HCEC 1CT (cell line): ENCODE data around the gene GCK.

Experiments used
- DNase-seq: peaks from one replicate; pipeline ENCODE4 v3.0.0-alpha.2; 2017

The GCK gene

DNA sequence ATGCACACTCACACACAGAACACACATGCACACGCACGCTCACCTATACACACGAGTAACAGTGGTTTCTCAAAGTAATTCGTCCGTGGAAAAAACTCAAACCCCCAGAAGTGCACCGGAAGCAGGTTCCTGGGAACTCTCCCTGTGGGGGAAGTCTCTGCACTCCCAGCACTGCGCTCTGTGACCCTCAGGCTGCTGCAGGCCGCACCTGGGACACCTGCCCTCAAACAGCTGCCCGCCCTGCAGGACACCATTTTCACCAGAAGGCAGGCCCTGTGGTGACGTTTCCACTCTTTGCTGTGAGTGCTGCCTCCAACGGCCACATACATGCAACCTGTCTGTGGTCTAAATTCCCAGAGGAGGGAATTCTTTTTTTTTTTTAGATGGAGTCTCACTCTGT lies 32.8 kb upstream of the GCK start:
- no peak for DNase-seq

DNA sequence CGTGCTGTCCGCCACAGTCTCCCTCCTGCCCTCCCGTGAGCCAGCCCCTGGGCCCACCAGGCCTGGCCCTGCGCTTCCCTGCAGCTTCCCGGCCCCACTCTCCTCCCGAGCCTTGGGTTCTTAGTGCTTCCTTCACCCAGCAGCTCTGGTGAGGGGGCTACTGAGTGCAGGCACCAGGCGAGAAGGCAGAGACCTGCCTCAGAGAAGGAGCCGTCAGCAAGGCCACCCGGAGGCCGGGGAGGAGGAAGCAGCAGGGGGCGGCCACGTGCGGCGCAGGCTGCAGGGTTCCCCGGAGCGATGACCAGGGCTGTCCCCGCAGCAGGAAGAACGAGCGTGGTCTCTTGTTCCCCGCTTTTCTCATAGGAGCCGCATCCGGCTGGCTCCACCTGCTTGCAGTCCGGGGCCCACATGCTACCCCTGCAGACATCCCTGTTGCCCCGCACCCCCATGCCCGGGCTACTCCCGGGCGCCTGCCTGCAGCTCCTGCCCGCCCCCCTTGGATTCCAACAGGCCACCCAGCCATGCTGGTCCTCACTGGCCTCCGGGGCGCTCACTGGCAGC lies 32.1 kb upstream of the GCK start:
- DNase-seq: no peak

DNA sequence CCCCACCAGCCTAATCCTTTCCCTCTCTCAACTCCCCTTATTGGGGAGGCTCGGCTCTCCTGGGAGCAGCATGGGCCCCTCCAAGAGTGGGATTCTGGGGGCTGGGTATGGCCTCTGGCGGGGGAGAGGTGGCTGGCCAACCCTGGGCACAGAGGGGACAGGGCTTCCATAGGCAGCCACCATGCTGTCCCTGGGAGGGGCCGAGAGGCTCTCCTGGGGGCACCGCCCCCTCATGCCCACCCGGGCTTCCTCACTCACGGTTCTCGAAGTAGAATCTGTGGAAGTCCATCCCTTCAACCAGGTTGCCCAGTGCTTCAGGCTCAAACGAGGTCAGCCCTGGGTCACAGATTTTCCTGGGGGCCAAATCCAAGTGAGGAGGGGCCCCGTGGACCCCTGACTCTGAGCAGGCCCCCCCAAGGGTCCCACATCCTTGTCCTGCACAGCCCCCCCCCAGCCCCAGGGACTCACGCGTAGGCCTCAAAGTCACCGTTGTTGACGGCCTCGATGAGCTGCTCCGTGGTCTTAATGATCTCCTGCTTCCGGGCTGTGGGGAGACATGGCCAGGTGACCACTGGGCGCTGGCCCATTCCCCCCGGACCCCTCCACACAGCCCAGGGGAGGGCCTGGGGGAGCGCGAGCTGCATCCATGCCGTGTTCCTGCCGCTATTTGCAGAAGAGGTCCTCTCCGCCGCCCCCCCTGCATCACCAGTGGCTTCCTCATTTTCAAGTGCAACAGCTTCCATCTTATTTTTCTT lies 31.3 kb upstream of the GCK start:
- DNase-seq: no peak

DNA sequence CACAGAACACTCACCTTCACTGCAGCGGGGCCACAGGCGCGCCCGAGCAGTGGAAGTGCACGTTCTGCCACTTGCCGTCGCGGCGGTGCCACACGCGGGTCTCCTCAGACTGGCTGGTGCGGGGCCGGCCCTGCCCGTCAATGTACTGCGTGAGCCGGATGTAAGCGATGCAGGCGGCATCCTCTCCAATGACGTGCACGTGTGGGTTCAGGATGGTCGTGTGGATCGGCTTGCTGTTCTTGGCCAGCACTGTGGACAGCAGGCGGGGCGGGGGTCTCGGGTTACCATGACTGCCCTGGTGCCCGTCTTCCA lies 30.8 kb upstream of the GCK start:
- no peak for DNase-seq

DNA sequence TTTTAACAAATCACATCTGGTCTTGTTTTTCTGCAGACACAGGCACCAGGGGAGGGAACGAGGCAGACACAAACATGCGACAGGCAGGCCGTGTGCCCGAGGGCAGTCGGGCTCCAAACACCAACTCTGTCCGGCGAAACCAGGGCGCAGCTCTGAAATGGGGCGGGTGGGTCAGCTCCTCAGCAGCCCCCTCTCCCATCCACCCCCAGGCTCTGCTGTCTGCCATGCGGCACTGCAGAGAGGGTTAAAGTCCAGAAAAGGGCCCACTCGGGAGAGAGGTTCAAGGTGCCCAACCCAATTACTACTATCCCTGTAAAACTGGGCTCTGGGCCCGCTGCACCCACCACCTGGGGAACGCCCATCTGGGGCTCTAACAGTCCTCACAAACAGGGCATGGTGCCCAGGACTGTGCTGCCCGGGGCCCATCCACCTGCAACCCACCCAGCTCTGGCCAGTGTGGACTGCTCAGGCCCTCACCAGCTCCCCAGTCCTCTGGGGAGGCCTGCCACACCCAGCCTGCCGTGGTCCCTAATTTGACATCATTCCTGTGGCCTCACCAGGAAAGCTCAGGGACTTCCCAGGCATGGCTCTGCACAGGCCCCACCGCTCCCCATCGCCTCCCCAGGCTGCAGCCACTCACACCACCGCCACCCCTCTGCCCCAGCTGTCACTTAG lies 30.3 kb upstream of the GCK start:
- DNase-seq: no peak

DNA sequence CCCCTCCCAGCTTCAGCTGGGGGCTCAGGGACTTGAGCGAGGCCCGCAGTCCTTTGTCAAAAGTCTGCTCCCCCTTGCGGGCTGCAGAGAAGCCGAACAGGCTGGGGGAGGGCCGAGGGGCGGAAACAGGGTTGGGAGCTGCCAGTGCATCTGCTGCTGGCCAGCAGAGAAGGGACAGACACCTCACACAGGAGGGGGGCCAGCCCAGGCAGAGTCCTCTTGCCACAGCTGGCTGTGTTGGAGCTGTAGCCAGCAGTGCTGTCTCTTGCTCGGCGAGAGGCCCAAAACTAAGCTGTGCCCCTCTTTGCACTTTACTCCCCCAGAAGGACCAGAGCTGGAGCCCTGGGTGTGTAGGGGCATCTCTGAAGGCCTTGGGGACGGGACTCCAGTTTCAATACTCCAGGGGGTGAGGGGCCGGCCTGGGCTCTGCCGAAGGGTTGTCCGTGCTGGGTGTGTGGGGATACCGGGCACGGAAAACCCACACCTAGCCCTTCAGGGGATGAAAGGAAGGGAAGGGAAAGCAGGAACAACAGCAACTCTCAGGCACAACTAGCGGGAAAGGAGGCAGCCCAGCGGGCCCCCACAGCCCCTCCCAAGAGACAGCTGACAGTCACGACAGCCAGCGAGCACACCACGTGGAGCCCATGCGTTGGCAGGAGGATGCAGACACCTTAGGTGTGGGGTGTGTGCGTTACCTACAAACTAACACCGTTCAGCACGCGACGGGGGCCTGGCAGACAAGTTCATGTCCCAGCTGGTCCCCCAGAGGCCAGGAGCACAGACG lies 29.4 kb upstream of the GCK start:
- no peak for DNase-seq

DNA sequence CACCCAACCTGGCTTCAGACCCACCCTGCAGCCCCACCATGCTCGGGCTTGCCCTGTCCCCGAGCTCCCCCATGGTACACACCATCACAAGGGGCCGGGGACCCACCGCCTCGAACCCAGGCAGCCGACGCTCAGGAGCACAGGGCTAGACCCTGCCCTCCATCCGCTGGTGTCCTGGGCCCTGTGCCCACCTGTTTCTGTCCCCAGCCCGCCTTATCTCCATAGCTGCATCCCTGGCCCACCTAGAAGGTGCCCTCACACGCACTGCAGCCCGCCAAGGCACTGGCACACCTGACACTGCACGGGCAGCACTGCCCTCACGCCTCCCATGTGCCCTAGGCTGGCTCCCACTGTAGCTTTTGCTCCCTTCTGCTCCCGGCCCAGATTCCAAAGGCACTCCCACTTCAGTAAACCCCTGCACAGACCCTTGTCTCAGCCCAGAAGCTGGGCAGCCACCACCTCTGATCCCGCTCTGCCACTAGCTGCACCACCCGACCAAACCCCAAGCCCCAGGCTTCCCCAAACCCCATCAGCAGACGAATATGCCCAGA lies 28.7 kb upstream of the GCK start:
- DNase-seq: no peak

DNA sequence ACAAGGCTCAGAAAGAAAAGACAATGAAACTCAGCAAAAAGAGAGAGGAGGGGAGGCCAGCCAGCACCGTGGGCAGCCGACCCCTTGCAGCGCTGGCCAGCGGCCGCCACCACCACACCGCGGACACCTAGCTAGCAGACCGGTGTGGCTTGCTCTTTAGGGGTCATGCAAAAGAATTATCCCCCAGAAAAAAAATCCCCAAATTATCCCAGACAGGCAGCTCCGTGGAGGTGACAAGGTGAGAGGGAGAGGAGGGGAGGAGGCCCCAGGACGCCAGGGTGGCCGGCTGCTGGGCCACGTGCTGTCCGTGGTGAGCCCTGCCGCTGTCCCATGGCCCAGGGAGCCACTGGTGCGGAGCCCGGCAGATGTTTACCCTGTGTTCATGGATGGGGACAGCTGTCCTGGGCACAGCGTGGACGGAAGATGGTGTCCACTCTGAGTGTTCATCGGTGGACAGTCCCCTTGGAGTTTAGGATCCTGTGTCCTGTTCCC lies 28.0 kb upstream of the GCK start:
- no peak for DNase-seq

DNA sequence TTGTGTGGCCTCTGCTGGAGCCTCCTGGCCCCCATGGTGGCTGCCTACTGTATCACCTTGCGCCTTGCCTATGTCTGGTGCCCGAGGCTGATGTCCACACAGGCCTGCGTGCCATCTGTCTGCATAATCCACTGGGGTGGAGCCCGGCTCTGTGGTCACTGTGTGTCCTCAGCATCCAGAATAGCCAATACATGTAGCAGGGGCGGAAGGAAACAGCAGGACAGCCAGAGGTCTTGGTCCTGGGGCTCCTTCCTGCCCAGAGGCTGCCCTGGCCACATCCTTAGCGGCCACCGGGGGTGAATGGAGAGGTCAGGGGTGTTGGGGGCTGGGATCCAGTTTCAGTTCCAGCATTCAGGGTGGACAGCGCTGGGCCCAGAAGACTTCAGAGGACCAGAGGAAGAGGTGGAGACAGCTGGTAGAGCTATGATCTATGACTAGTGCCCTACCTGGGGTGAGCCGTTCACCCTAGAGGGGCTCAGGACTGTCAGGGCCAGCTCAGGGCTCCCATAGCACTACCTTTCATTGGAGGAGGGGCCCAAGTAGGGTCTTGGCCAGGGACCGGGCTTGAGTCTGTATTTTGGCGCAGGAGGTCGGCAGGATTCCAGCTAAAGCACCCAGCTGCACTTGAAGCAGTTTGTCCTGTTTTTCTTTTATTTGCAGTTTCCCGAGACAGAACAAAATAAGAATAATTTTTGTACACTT lies 27.4 kb upstream of the GCK start:
- DNase-seq: no peak

DNA sequence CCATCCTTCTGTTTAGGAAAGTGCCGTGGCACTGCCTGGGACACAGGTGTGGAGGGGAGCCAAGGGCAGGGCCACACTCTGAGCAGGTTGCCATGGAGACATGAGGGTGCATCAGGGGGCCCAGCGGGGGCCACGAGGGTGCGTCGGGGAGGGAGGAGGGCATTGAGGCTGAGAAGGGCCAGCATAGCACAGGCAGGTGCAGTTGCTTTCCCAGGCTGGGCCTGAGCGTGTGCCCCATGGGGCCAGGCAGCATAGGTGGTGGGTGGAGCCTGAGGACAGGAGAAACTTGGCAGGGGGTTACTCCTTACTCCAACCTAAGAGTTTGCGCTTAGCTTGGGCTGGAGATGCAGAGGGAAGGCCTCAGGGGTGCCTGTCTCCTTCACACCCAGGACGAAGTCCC lies 26.8 kb upstream of the GCK start:
- no peak for DNase-seq

DNA sequence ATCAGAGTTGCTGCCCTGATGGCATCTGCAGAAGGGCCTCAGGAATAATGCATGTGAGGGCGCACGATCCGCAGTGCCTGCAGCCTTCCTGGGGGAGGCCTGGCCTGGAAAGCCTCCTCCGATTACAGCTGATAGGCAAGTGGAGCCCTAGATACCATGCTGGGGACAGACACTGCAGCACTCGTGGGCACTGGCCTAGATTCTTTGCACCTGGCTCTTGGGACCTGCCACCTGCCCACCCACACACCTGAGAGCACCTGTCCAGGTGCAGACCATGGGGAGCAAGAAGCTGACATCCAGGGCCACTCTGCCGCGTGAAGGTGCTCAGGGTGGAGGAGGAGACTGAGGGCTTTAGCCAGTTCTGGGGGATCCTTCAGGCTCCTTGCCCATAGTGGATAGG lies 26.3 kb upstream of the GCK start:
- DNase-seq: no peak

DNA sequence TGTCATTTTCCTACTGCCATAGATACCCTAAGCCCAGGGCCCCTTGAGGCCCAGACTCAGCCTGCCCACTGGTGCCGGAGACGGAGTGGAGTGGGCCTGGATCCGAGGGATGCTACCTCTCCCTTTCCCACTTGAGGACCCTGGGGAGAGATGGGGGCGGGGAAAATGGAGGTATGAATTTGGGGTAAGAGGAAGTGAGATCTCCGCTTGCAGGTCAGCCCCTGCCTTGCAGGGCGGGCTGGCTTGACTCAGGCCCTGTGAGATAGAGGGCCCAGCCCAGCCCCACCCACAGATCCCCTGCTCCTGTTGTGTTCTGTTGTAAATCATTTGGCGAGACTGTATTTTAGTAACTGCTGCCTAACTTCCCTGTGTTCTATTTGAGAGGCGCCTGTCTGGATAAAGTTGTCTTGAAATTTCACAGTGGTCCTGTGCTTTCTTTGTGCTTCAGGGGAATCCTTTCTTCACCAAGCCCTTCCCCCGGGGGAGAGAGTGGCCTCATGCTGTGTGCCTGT lies 24.7 kb upstream of the GCK start:
- DNase-seq: no peak

DNA sequence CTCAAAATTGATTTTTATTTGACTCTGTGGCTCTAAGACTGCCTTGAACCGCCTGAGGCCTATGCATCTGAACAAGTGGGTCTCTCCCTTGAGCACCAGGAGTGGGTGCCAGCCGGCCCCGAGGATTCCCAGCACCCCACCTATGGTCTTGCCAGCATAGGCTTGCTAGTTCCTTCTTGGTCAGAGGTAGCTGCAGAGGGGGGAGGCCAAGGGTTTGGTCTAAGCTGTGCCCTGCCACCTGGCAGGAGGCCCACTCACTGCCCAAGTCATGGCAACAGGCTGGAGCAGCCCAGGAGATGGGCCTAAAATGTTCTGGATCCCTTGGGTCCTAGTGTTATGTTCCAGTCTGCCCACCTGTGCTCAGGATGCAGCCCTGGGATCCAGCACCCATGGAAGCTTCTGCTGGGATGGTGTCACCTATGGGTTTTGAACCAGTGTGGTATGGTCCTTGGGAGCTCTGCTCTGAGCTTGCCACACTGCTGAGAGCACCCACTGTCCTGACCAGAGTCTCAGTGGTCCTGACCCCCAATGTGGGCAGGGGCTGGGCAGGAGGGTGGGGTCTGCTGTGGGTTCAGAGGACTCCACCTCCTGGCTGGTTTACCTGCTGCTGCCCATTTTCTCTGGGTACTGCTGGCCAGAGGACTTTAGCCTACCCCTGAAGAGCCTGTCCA lies 24.1 kb upstream of the GCK start:
- DNase-seq: no peak

DNA sequence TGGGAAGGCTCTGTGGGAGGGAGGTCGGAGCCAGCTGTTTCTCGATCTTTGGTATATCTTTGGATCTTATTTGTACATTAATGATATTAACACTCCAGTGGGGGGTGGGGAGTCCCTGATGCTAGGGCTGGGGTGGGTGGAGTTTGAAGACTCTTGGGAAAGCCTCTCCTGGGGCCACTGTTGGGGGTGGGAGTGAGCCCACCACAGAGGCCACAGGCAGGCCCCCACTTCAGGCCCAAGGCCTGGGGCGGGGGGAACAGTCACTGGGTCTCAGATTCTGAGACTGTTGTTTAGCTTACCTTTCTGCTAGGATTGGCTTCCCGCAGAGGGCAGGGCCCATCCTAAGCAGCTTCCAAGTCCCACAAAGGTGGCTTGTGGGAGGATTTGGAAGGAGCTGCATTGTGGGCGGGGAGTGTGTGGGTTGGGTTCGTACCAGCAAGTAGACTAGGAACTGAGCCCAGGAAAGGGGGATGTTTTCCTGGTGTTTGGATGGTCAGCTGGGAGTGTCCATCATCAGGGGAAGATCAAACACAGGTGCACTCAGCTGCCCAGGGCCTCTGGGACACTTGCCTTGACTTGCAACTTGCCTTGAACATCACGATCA lies 23.4 kb upstream of the GCK start:
- no peak for DNase-seq

DNA sequence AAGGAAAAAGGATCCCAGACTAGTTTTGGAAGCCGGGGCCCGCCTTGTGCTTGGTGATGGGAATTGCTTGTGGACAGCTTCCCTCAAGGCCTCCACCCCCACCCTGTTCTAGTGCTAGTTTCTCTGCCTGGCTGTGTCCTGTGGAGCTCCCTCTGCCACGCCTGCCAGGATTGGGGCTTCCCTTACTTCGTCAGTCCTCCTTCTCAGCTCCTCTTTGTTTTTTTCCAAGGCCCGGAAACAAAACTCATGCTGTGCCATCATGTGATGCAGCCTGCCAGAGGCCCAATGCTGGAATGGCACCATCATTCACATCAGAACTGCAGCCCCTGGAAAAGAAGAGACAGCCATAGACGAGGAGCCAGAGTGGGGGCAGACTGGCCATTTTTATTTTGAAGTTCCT lies 22.8 kb upstream of the GCK start:
- DNase-seq: no peak

DNA sequence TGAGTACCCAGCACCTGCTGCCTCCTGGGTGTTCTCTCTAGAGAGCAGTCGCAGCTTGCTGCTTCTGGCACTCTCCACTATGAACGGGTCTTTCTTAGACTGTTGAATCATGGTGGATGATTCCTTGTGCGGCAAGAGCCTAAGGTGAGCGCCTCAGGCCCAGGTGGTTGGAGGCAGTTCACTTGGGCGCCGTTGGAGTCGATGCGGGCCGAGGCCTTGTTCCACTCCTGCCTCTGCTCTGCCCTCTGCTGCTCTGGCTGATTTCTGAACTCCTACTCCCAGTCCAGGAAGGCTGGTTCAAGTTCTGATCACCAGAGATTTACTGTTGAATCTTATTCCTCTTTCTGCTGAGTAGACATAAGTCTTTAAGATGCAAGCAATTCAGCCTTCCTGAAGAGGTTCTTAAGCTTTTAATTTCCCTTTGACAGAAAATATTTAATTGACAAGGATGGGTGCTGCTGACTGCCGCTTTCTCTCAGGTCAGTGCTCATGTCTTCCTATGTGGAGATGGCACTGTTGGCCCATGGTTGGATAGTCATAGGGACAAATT lies 22.0 kb upstream of the GCK start:
- no peak for DNase-seq

DNA sequence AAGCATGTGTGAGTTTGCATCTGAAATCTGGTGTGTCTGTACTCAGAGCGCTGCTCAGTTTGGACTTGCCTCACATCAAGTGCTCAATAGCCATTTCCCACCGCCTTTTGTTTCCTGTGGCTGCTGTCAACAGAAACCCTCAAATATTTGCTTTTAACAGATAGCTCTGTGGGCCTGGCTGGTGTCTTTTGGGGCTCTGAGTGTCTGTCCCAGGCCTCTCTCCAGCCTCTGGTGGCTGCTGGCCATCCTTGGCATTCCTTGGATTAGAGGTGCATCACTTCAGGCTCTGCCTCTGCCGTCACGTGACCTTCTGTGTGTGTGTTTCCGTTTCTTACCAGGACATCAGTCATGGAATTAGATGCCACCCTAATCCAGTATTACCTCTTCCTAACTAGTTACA lies 20.9 kb upstream of the GCK start:
- DNase-seq: no peak

DNA sequence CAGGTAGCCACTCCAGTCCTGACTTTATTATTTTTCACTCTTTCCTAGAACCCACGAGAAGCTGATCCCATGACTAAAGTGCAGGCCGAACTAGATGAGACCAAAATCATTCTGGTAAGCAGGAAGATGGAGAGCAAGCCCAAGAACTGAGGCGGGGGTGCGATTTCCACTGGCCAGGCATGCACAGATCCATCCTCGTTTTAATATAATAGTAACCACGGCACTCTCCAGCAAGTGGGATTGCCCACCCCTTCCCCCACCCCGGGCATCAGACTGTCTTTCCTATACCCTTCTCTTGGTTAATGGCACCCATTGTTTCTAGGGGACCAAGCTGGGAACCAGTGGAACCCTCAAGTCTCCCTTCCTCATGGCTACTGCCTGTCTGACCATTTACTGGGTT lies 18.8 kb upstream of the GCK start:
- no peak for DNase-seq

DNA sequence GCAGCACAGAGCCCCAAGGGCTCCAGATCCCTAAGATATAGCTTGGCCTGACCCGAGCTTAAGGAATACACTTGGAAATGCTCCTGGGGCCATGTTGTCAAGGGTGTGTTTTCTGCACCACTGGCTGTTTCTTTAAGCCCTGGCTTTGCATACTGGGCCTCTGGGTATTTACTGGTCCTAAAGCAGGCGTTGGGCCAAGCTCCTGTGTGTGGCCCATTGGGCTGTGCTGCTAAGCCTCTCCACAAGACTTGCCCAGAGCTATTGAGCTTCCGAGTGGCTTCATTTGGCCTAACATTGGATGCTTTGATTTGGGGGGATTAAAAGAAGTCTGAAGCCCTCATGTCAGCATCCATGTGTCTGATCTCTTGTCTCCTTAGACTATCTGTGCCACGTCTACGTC lies 16.8 kb upstream of the GCK start:
- no peak for DNase-seq

DNA sequence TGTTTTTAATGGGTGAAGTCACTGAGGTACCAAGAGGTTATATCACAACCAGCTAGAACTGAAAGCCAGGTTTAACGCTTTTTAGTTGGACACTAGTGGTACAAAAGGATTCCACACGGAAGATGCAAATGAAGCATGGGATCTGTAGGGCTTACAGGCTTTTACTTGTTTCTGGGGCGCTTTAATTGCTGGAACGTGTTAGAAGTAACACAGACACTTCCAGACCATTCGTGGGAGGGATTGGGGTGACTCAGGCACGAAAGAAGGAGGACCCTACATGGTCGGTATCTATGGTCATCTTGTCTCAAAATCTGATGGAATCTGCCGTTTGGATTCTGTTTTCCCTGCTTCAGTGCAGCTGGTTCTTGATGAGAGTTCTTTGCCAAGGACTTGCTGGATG lies 12.6 kb upstream of the GCK start:
- DNase-seq: no peak
